HEK293 (cell line): ENCODE measurements around the gene LRBA.

Experiments
- CTCF ChIA-PET: fragments of 350-600 bp; formaldehyde crosslinking; extraction: SDS; loops from one replicate; lab custom pipeline; 2021; ENCODE audit warnings: antibody characterized with exemption; lab: Yijun Ruan, JAX
- POLR2A ChIA-PET: fragments of 300-600 bp; formaldehyde crosslinking; extraction: SDS; loops from one replicate; lab custom pipeline; 2020; ENCODE audit warnings: antibody characterized with exemption, inconsistent platforms; lab: Yijun Ruan, JAX
- H3K27ac ChIP-seq: fragments of 200-500 bp; sonication (Bioruptor generic); 2 replicates; pipeline ENCODE4 v1.5.1; 2014; ENCODE audit warnings: low read depth, low read length, control low read depth, inconsistent platforms; ENCODE audit errors: extremely low read depth
- H3K36me3 ChIP-seq, 2 experiments: fragments of 200-500 bp in 1 of 2; sonication (Bioruptor generic) in 1 of 2; 1 replicate in 1 of 2; 2 replicates in 1 of 2; pipeline ENCODE4 v1.5.1; 2014 to 2017; ENCODE audit warnings: inconsistent platforms in 2 of 2, low read length in 2 of 2; ENCODE audit not compliant: control insufficient read depth in 2 of 2, insufficient read depth in 1 of 2
- H3K4me1 ChIP-seq: fragments of 200-500 bp; sonication (Bioruptor generic); 2 replicates; pipeline ENCODE4 v1.5.1; 2014; ENCODE audit warnings: mild to moderate bottlenecking, low read length, inconsistent platforms; ENCODE audit not compliant: control insufficient read depth, insufficient read depth
- H3K4me3 ChIP-seq: 2 replicates; pipeline ENCODE4 v1.5.1; 2011; ENCODE audit warnings: low read depth, mild to moderate bottlenecking, control low read depth, low read length, moderate library complexity
- H3K9me3 ChIP-seq: fragments of 200-500 bp; sonication (Bioruptor generic); 2 replicates; pipeline ENCODE4 v1.5.1; 2014; ENCODE audit warnings: low read depth, low read length, inconsistent platforms; ENCODE audit not compliant: control insufficient read depth, insufficient read depth
- FEZF1 ChIP-seq: fragments of 450-650 bp; formaldehyde crosslinking; IDR thresholded peaks from 2 replicates; pipeline ENCODE4 v1.5.1; 2016; ENCODE audit warnings: missing biosample characterization, missing genetic modification characterization
- MYNN ChIP-seq: fragments of 450-650 bp; formaldehyde crosslinking; IDR thresholded peaks from 2 replicates; pipeline ENCODE4 v1.5.1; 2016; ENCODE audit warnings: missing biosample characterization, missing genetic modification characterization, borderline replicate concordance
- REPIN1 ChIP-seq: fragments of 450-650 bp; formaldehyde crosslinking; IDR thresholded peaks from 2 replicates; pipeline ENCODE4 v1.5.1; 2017; ENCODE audit warnings: missing biosample characterization, missing genetic modification characterization, low read depth
- ZBTB20 ChIP-seq: fragments of 450-650 bp; formaldehyde crosslinking; IDR thresholded peaks from 2 replicates; pipeline ENCODE4 v1.5.1; 2016; ENCODE audit warnings: missing biosample characterization, missing genetic modification characterization
- ZNF10 ChIP-seq: fragments of 450-650 bp; formaldehyde crosslinking; IDR thresholded peaks from 2 replicates; pipeline ENCODE4 v1.5.1; 2017; ENCODE audit warnings: missing biosample characterization, missing genetic modification characterization
- ZNF211 ChIP-seq: fragments of 450-650 bp; formaldehyde crosslinking; IDR thresholded peaks from 2 replicates; pipeline ENCODE4 v1.5.1; 2016; ENCODE audit warnings: low read depth, missing biosample characterization, missing genetic modification characterization
- ZNF239 ChIP-seq: fragments of 450-650 bp; formaldehyde crosslinking; IDR thresholded peaks from 2 replicates; pipeline ENCODE4 v1.5.1; 2016; ENCODE audit warnings: missing biosample characterization, missing genetic modification characterization
- ZNF335 ChIP-seq: fragments of 450-650 bp; formaldehyde crosslinking; conservative IDR thresholded peaks from 2 replicates; pipeline ENCODE4 v1.5.1; 2016; ENCODE audit warnings: missing biosample characterization, missing genetic modification characterization
- ZNF623 ChIP-seq: fragments of 450-650 bp; formaldehyde crosslinking; IDR thresholded peaks from 2 replicates; pipeline ENCODE4 v1.5.1; 2016; ENCODE audit warnings: missing biosample characterization, missing genetic modification characterization
- ZNF677 ChIP-seq: fragments of 450-650 bp; IDR thresholded peaks from 2 replicates; pipeline ENCODE4 v1.5.0; 2018; ENCODE audit warnings: missing biosample characterization, mild to moderate bottlenecking, missing genetic modification characterization, moderate library complexity
- ZSCAN23 ChIP-seq: fragments of 450-650 bp; formaldehyde crosslinking; IDR thresholded peaks from 2 replicates; pipeline ENCODE4 v1.5.1; 2016; ENCODE audit warnings: missing biosample characterization, missing genetic modification characterization
- TF ChIP-seq, protein P1 (sequence below): fragments of 450-650 bp; formaldehyde crosslinking; IDR thresholded peaks from 2 replicates; pipeline ENCODE4 v1.5.1; 2016; ENCODE audit warnings: missing biosample characterization, missing genetic modification characterization
- TF ChIP-seq, protein P2 (sequence below): fragments of 450-650 bp; formaldehyde crosslinking; IDR thresholded peaks from 2 replicates; pipeline ENCODE4 v1.5.1; 2016; ENCODE audit warnings: missing biosample characterization, missing genetic modification characterization, borderline replicate concordance
- TF ChIP-seq, protein P3 (sequence below): fragments of 450-650 bp; formaldehyde crosslinking; IDR thresholded peaks from 2 replicates; pipeline ENCODE4 v1.5.1; 2016; ENCODE audit warnings: missing biosample characterization, missing genetic modification characterization
- TF ChIP-seq, protein P4 (sequence below): fragments of 450-650 bp; formaldehyde crosslinking; IDR thresholded peaks from 2 replicates; pipeline ENCODE4 v1.5.1; 2016; ENCODE audit warnings: missing biosample characterization, missing genetic modification characterization
- TF ChIP-seq, protein P5 (sequence below): fragments of 450-650 bp; formaldehyde crosslinking; IDR thresholded peaks from 2 replicates; pipeline ENCODE4 v1.5.1; 2016; ENCODE audit warnings: missing biosample characterization, missing genetic modification characterization
- TF ChIP-seq, protein P6 (sequence below): fragments of 450-650 bp; formaldehyde crosslinking; IDR thresholded peaks from 2 replicates; pipeline ENCODE4 v1.5.1; 2017; ENCODE audit warnings: missing biosample characterization, missing genetic modification characterization

Gene LRBA

DNA sequence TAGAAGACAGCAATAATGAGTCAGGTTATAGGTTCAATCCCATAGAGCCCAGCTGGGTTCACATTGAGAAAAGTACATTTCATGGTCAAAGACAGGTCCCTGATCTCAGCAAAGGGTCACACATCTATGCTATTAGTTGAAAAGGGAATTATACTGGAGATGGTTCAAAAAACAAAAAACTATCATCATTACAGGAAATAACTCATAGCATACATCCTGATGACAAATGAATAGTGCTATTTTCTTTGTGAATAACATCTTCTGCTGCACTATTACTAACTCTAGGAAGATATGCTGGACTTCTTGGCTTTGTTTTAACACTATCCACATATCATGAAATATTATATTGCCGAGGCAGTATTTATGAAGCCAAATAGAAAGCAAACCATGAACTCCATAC is 635.6 kb downstream of the LRBA start:
- H3K4me1 ChIP-seq, result no peaks in the 10 kb centered on the region
- ChIA-PET POLR2A (no interaction called here), CTCF (interaction anchor here (0.5 kb wide), 1 partner anchor 701 kb away, joined by 3 read pairs; no protein-coding TSS in a partner anchor)

DNA sequence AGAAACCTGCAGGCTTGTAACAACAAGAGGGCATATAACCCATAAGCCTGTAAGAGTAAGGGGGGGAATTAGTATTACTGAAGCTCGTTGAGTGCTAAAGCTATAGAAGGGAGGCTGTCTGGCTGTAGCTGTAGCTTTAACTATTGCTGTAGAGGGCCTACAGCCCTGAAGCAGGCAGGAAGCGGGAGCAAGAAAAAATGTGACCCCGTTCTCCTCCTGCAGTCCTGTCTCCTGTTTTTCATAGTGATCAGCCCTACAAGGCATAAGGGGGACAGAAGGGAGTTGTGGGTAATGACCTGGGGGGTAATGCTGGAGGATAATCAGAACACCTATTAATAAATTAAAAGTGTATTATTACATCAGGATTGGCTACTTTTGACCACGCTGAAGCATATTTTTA is 640.1 kb downstream of the LRBA start:
- POLR2A ChIA-PET, result no interaction called here
- H3K36me3 ChIP-seq, result no peaks in the 10 kb centered on the region
- no peaks in the 10 kb centered on the region for H3K9me3 ChIP-seq
- no peak overlapping the region for H3K4me3 ChIP-seq
- no peaks in the 10 kb centered on the region for H3K4me1 ChIP-seq
- TF ChIP-seq ZSCAN23 (tag by site-specific recombination) (no peak), ZNF239 (tag by site-specific recombination) (no peak)
- TF ChIP-seq, protein P1, sequence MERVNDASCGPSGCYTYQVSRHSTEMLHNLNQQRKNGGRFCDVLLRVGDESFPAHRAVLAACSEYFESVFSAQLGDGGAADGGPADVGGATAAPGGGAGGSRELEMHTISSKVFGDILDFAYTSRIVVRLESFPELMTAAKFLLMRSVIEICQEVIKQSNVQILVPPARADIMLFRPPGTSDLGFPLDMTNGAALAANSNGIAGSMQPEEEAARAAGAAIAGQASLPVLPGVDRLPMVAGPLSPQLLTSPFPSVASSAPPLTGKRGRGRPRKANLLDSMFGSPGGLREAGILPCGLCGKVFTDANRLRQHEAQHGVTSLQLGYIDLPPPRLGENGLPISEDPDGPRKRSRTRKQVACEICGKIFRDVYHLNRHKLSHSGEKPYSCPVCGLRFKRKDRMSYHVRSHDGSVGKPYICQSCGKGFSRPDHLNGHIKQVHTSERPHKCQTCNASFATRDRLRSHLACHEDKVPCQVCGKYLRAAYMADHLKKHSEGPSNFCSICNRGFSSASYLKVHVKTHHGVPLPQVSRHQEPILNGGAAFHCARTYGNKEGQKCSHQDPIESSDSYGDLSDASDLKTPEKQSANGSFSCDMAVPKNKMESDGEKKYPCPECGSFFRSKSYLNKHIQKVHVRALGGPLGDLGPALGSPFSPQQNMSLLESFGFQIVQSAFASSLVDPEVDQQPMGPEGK (tag by site-specific recombination), result no peak
- TF ChIP-seq, all 188 proteins: peak for 0
- CTCF ChIA-PET, result no interaction called here
- H3K27ac ChIP-seq, result no peak overlapping the region

More for the DNA sequence above, 635.6 kb downstream of the LRBA start:
- Histone ChIP-seq H3K27ac (no peak overlapping the region), H3K4me3 (no peak overlapping the region), H3K36me3 (no peaks in the 10 kb centered on the region), H3K9me3 (no peaks in the 10 kb centered on the region)
- TF ChIP-seq, protein P2, sequence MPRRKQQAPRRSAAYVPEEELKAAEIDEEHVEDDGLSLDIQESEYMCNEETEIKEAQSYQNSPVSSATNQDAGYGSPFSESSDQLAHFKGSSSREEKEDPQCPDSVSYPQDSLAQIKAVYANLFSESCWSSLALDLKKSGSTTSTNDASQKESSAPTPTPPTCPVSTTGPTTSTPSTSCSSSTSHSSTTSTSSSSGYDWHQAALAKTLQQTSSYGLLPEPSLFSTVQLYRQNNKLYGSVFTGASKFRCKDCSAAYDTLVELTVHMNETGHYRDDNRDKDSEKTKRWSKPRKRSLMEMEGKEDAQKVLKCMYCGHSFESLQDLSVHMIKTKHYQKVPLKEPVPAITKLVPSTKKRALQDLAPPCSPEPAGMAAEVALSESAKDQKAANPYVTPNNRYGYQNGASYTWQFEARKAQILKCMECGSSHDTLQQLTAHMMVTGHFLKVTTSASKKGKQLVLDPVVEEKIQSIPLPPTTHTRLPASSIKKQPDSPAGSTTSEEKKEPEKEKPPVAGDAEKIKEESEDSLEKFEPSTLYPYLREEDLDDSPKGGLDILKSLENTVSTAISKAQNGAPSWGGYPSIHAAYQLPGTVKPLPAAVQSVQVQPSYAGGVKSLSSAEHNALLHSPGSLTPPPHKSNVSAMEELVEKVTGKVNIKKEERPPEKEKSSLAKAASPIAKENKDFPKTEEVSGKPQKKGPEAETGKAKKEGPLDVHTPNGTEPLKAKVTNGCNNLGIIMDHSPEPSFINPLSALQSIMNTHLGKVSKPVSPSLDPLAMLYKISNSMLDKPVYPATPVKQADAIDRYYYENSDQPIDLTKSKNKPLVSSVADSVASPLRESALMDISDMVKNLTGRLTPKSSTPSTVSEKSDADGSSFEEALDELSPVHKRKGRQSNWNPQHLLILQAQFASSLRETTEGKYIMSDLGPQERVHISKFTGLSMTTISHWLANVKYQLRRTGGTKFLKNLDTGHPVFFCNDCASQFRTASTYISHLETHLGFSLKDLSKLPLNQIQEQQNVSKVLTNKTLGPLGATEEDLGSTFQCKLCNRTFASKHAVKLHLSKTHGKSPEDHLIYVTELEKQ, result no peak
- TF ChIP-seq, protein P3, sequence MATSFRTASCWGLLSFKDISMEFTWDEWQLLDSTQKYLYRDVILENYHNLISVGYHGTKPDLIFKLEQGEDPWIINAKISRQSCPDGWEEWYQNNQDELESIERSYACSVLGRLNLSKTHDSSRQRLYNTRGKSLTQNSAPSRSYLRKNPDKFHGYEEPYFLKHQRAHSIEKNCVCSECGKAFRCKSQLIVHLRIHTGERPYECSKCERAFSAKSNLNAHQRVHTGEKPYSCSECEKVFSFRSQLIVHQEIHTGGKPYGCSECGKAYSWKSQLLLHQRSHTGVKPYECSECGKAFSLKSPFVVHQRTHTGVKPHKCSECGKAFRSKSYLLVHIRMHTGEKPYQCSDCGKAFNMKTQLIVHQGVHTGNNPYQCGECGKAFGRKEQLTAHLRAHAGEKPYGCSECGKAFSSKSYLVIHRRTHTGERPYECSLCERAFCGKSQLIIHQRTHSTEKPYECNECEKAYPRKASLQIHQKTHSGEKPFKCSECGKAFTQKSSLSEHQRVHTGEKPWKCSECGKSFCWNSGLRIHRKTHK (tag by site-specific recombination), result no peak
- TF ChIP-seq ZNF211 (no peak), MYNN (tag by site-specific recombination) (no peak), REPIN1 (tag by site-specific recombination) (no peak), ZNF677 (tag by site-specific recombination) (no peak), ZBTB20 (tag by site-specific recombination) (no peak)

DNA sequence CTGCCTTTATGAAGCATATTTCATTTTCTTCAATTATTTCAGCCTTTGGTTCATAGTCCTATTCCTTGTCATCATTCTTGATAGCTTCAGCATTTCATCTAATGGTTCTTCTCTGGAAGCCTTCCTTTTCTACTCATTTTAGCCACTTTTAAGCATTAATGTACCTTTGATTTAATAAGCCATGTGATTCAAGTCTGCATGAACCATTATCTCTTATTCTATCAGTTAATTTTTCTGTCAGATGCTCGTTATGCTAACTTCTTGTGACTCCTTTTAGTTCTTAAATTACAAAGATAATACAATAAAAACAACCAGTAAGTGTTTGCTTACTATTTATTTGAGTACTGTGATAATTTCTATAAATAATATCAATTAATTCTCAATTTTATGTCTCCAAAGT is 643.2 kb downstream of the LRBA start:
- TF ChIP-seq, protein P4, sequence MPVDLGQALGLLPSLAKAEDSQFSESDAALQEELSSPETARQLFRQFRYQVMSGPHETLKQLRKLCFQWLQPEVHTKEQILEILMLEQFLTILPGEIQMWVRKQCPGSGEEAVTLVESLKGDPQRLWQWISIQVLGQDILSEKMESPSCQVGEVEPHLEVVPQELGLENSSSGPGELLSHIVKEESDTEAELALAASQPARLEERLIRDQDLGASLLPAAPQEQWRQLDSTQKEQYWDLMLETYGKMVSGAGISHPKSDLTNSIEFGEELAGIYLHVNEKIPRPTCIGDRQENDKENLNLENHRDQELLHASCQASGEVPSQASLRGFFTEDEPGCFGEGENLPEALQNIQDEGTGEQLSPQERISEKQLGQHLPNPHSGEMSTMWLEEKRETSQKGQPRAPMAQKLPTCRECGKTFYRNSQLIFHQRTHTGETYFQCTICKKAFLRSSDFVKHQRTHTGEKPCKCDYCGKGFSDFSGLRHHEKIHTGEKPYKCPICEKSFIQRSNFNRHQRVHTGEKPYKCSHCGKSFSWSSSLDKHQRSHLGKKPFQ, result no peak
- TF ChIP-seq, protein P5, sequence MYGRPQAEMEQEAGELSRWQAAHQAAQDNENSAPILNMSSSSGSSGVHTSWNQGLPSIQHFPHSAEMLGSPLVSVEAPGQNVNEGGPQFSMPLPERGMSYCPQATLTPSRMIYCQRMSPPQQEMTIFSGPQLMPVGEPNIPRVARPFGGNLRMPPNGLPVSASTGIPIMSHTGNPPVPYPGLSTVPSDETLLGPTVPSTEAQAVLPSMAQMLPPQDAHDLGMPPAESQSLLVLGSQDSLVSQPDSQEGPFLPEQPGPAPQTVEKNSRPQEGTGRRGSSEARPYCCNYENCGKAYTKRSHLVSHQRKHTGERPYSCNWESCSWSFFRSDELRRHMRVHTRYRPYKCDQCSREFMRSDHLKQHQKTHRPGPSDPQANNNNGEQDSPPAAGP (tag by site-specific recombination), result no peak
- TF ChIP-seq, protein P6, sequence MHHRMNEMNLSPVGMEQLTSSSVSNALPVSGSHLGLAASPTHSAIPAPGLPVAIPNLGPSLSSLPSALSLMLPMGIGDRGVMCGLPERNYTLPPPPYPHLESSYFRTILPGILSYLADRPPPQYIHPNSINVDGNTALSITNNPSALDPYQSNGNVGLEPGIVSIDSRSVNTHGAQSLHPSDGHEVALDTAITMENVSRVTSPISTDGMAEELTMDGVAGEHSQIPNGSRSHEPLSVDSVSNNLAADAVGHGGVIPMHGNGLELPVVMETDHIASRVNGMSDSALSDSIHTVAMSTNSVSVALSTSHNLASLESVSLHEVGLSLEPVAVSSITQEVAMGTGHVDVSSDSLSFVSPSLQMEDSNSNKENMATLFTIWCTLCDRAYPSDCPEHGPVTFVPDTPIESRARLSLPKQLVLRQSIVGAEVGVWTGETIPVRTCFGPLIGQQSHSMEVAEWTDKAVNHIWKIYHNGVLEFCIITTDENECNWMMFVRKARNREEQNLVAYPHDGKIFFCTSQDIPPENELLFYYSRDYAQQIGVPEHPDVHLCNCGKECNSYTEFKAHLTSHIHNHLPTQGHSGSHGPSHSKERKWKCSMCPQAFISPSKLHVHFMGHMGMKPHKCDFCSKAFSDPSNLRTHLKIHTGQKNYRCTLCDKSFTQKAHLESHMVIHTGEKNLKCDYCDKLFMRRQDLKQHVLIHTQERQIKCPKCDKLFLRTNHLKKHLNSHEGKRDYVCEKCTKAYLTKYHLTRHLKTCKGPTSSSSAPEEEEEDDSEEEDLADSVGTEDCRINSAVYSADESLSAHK (tag by site-specific recombination), result no peak
- TF ChIP-seq FEZF1 (tag by site-specific recombination), result no peak
- no peak for TF ChIP-seq ZNF335 (tag by site-specific recombination)
- no peak for TF ChIP-seq ZNF623 (tag by site-specific recombination)
- no peak for TF ChIP-seq ZNF10 (tag by site-specific recombination)
- Histone ChIP-seq H3K4me3 (no peak overlapping the region), H3K9me3 (no peaks in the 10 kb centered on the region), H3K27ac (no peak overlapping the region), H3K36me3 (no peaks in the 10 kb centered on the region), H3K4me1 (no peaks in the 10 kb centered on the region)
- ChIA-PET POLR2A (interaction anchor here (0.5 kb wide), 1 partner anchor 477 kb away, joined by 5 read pairs; no protein-coding TSS in a partner anchor), CTCF (interaction anchor here (0.6 kb wide), 1 partner anchor 38 kb away, joined by 4 read pairs; no protein-coding TSS in a partner anchor)
